ENCODE measurements around the gene NTMT1. TPM values are rescaled to one million over a fixed set of nuclear protein-coding genes. Genes with fewer than 3 reads are reported as not detected.

The NTMT1 gene
- polyA plus RNA-seq, 2 of the 4 experiments (the other 2 are of a cell fraction) = 49.4 to 92.2 TPM

DNA sequence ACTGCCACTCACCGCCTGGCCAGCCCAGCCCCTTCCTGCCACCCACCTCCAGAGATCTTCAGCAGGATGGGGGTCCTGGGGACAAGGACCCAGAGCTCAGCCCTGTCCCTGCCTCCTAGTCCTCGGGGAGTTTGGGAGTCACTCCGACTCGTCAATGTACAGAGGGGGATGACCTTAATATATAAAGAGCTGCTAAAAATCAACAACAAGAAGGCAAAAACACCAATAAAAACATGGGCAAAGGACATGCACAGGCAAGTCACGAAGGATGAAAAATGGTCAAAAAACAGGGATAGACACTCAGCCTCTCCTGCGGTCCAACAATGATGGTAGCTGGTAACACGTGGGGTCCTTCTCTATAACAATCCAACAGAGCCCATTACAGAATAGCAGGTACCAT, 20.7 kb downstream of the NTMT1 start:
- ATAC-seq = no peak

DNA sequence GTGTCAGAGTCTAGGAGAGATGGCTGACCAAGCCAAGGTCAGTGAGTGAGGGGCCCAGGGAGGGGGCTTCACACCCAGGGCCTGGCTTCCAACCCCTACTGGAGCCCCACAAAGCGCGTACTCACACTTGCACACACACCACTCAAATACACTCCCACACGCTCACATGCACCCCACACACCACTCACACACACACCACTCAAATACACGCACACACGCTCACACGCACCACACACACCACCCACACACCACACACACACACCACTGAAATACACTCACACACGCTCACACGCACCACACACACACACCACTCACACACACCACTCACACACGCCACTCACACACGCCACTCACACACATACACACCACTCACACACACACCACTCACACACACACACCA, 21.7 kb downstream of the NTMT1 start:
- FAIRE-seq = no peak

More for the DNA sequence above, 20.7 kb downstream of the NTMT1 start:
- no peak for FAIRE-seq
- H3K4me2 ChIP-seq = no peak overlapping the region
- DNase-seq (ENCODE audit: low read depth in 1 of 2, low spot score in 1 of 2) = no peak
- no peak for TF ChIP-seq JUN (IDR thresholded peaks at IDR 0.05)
- TF ChIP-seq RNF2 (IDR thresholded peaks at IDR 0.05; ENCODE audit: borderline replicate concordance, low read depth) = no peak
- CTCF ChIA-PET = interaction anchor here (0.8 to 11.2 kb wide), 6 partner anchors 9 to 504 kb away, joined by 3 to 251 read pairs (median 10); no protein-coding TSS in a partner anchor
- H3K27ac ChIP-seq = no peak overlapping the region
- WGBS (ENCODE audit: missing lambda C conversion rate) = 89% methylated on average over 7 of the region's 7 CpGs
- peaks cover 12% of the 10 kb centered on the region; the same call in 1 of the 3 replicates for H3K4me1 ChIP-seq
- H3K9me3 ChIP-seq = no peaks in the 10 kb centered on the region
- POLR2A ChIA-PET = interaction anchor here (0.6 kb wide), 1 partner anchor 10 kb away, joined by 3 read pairs; no protein-coding TSS in a partner anchor
- H3K4me3 ChIP-seq = no peak overlapping the region

DNA sequence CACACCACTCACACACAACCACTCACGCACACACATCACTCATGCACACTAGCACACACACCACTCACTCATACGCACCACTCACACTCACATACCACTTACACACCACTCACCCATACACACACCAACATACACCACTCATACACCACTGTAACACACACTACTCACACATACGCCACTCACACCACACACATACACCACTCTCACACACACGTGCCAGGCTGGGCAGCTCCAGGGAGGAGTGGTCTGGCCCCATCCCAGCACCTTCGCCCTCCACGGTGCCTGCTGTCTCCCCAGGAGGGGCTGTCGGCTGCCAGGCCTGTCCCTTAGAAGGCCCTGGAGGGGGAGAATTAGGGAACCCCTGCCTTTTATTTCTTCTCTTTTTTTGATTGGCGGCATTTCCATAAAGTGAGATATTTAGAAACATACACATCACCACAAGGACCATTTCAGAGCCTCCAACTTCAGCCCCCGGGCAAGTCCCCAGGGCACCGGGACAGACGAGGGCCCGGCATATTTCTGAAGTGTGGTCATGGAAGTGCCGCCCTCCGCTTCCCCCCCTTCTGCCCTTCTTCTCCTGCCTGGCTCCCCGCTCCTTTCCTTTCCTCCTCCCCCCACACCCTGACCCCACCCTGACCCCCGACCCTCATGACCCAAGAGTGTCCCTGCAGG, 22.3 kb downstream of the NTMT1 start:
- DNase-seq (ENCODE audit: low read depth in 1 of 2, low spot score in 1 of 2) = no peak
- H3K27ac ChIP-seq = peak overlapping the region in 1 of 2 experiments; percentile 43; a peak in 2 of 6 replicates
- H3K4me3 ChIP-seq = no peak overlapping the region
- FAIRE-seq = no peak
- POLR2A ChIA-PET = no interaction called here
- peaks cover 7% of the 10 kb centered on the region; the same call in 1 of the 3 replicates for H3K4me1 ChIP-seq
- ATAC-seq = no peak; a peak in 1 of 6 replicates
- CTCF ChIA-PET = no interaction called here
- 72% methylated on average over 15 of the region's 16 CpGs for WGBS (ENCODE audit: missing lambda C conversion rate)
- no peak overlapping the region for H3K4me2 ChIP-seq
- no peak for TF ChIP-seq EP300 (IDR thresholded peaks at IDR 0.05)
- H3K9me3 ChIP-seq = no peaks in the 10 kb centered on the region

More for the DNA sequence above, 21.7 kb downstream of the NTMT1 start:
- Histone ChIP-seq H3K9me3 (no peaks in the 10 kb centered on the region), H3K4me3 (no peak overlapping the region), H3K27ac (no peak overlapping the region), H3K4me1 (peaks cover 10% of the 10 kb centered on the region; the same call in 1 of the 3 replicates), H3K4me2 (no peak overlapping the region)
- TF ChIP-seq, protein P1, sequence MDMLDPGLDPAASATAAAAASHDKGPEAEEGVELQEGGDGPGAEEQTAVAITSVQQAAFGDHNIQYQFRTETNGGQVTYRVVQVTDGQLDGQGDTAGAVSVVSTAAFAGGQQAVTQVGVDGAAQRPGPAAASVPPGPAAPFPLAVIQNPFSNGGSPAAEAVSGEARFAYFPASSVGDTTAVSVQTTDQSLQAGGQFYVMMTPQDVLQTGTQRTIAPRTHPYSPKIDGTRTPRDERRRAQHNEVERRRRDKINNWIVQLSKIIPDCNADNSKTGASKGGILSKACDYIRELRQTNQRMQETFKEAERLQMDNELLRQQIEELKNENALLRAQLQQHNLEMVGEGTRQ (IDR thresholded peaks at IDR 0.05) = no peak
- TF ChIP-seq JUN (IDR thresholded peaks at IDR 0.05) (no peak), HOXB5 (CRISPR knock-in tag; IDR thresholded peaks at IDR 0.05) (no peak)
- 89% methylated on average over 10 of the region's 10 CpGs for WGBS (ENCODE audit: missing lambda C conversion rate)
- ATAC-seq (no peak), DNase-seq (ENCODE audit: low read depth in 1 of 2, low spot score in 1 of 2) (no peak)
- ChIA-PET POLR2A (no interaction called here), CTCF (interaction anchor here (11.2 kb wide), 1 partner anchor 138 kb away, joined by 251 read pairs; no protein-coding TSS in a partner anchor)

DNA sequence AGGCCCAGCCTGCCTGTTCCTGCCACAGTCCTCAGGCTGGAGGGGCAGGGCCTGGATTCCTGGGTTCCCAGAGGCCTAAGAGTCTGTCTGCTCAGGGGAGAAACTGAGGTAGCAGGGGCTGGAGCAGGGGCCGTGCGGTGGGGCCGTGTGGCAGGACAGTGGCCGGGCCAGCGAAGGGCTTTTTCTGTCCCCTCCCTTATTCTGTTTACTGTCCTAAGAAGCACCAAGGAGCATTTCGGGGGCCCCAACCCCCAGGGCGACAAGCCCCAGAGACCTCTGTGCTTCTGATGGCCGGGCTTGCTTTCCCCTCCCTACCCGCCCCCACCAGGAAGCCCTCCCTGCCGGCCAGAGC, 22.8 kb downstream of the NTMT1 start:
- Histone ChIP-seq H3K4me1 (peaks cover 7% of the 10 kb centered on the region; the same call in 1 of the 3 replicates), H3K4me2 (no peak overlapping the region), H3K27ac (peak overlapping the region in 1 of 2 experiments; percentile 43; a peak in 2 of 6 replicates), H3K9me3 (no peaks in the 10 kb centered on the region), H3K4me3 (no peak overlapping the region)
- DNase-seq (ENCODE audit: low read depth in 1 of 2, low spot score in 1 of 2) (no peak), FAIRE-seq (no peak), ATAC-seq (no peak)
- ChIA-PET POLR2A (no interaction called here), CTCF (no interaction called here)
- TF ChIP-seq CHD2 (IDR thresholded peaks at IDR 0.05; ENCODE audit: low read length, partially characterized antibody) = no peak
- no peak for TF ChIP-seq SREBF2 (IDR thresholded peaks at IDR 0.05)
- no peak for TF ChIP-seq ESRRA (IDR thresholded peaks at IDR 0.05; ENCODE audit: borderline replicate concordance, low read length)
- no peak for TF ChIP-seq POLR2A (IDR thresholded peaks at IDR 0.05; ENCODE audit: low read length)
- TF ChIP-seq, protein P2, sequence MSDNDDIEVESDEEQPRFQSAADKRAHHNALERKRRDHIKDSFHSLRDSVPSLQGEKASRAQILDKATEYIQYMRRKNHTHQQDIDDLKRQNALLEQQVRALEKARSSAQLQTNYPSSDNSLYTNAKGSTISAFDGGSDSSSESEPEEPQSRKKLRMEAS (IDR thresholded peaks at IDR 0.05) = no peak
- no peak for TF ChIP-seq FOSL2 (IDR thresholded peaks at IDR 0.05)
- no peak for TF ChIP-seq FOSL2 (CRISPR knock-in tag; IDR thresholded peaks at IDR 0.05)
- TF ChIP-seq TP53 (CRISPR knock-in tag; IDR thresholded peaks at IDR 0.05) = no peak
- TF ChIP-seq MAFK (IDR thresholded peaks at IDR 0.05; ENCODE audit: partially characterized antibody) = no peak
- TF ChIP-seq, protein P3, sequence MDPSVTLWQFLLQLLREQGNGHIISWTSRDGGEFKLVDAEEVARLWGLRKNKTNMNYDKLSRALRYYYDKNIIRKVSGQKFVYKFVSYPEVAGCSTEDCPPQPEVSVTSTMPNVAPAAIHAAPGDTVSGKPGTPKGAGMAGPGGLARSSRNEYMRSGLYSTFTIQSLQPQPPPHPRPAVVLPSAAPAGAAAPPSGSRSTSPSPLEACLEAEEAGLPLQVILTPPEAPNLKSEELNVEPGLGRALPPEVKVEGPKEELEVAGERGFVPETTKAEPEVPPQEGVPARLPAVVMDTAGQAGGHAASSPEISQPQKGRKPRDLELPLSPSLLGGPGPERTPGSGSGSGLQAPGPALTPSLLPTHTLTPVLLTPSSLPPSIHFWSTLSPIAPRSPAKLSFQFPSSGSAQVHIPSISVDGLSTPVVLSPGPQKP (IDR thresholded peaks at IDR 0.05; ENCODE audit: low read depth, low read length) = no peak
- TF ChIP-seq HDAC2 (IDR thresholded peaks at IDR 0.05) = no peak
- no peak for TF ChIP-seq KDM5A (IDR thresholded peaks at IDR 0.05)
- no peak for TF ChIP-seq RFX5 (IDR thresholded peaks at IDR 0.05)
- no peak for TF ChIP-seq JUN (IDR thresholded peaks at IDR 0.05)
- no peak for TF ChIP-seq KDM1A (IDR thresholded peaks at IDR 0.05; ENCODE audit: low read depth)
- no peak for TF ChIP-seq NR3C1 (IDR thresholded peaks at IDR 0.05)
- TF ChIP-seq BHLHE40 (IDR thresholded peaks at IDR 0.05; ENCODE audit: low read depth, low read length) = no peak
- TF ChIP-seq, protein P4, sequence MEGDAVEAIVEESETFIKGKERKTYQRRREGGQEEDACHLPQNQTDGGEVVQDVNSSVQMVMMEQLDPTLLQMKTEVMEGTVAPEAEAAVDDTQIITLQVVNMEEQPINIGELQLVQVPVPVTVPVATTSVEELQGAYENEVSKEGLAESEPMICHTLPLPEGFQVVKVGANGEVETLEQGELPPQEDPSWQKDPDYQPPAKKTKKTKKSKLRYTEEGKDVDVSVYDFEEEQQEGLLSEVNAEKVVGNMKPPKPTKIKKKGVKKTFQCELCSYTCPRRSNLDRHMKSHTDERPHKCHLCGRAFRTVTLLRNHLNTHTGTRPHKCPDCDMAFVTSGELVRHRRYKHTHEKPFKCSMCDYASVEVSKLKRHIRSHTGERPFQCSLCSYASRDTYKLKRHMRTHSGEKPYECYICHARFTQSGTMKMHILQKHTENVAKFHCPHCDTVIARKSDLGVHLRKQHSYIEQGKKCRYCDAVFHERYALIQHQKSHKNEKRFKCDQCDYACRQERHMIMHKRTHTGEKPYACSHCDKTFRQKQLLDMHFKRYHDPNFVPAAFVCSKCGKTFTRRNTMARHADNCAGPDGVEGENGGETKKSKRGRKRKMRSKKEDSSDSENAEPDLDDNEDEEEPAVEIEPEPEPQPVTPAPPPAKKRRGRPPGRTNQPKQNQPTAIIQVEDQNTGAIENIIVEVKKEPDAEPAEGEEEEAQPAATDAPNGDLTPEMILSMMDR (IDR thresholded peaks at IDR 0.05) = no peak
- 81% methylated on average over 8 of the region's 10 CpGs for WGBS (ENCODE audit: missing lambda C conversion rate)

All from A549 (cell line).